Measurements from ENCODE around the gene KRT85.

The KRT85 gene

DNA sequence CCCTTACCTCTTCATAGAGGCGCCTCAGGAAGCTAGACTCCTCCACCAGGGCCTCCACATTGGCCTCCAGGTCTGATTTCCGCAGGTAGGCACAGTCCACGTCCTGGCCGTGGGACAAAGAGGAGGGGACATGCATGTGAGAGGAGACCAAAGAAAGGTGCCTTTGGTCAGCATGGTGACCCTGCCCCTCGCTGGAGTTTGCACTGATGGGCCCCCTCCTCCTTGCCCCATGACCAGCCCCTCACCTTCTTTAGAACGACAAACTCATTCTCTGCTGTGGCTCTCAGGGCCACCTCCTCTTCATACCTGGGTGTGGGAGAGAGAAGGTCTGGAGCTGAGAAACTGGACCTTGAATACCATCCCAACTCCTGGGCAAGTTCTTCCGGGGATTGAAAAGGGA is 3.2 kb downstream of the KRT85 start:
- DNase-seq, result no peak

DNA sequence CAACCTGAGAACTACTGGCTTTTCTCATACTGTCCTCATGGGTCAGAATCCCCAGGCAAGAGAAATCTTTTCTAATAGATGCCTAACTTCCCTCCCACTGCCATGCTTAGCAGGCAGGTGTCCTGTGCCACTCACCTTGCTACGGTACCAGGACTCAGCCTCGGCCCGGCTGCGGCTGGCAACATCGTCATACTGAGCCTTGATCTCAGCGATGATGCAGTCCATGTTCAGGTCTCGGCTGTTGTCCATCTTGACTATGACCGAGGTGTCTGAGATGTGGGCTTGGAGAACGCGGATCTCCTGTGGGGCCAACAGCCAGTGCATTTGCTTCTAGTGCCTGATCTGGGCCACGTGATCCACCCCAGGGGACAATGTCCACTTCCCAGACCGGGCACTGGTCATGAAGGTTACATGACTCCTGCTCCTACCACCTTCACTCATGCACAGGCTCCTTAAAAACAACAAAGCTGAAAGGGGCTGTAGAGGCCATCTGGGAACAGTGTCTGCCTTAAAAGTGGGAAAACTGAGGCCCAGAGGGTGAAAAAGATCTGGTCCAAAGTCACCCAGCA is 4.1 kb downstream of the KRT85 start:
- no peak for DNase-seq

DNA sequence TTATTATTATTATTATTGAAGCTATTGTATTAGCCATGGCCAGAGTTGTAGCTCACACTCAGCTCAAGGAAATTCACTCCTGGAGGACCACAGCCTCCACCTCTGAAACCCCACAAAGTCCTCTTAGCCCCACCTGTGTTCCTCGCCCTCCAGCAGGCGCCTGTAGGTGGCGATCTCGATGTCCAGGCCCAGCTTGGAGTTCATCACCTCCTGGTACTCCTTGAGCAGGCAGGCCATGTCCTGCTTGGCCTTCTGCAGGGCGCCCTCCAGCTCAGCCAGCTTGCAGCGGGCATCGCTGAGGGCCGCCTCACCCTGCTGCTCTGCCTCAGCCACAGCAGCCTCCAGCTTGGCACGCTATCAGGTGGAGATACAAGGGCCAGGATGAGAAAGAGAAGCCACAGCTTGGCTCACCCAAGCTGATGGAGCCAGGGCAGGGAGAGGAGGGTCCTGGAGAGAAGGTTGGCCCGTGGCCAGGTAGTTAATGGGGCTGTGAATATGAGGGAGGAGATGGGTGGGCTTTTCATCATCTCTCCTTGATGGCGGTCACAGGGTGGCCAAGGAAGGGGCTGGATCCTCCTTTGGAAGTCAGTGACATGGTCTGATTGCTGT is 5.1 kb downstream of the KRT85 start:
- DNase-seq, result no peak

DNA sequence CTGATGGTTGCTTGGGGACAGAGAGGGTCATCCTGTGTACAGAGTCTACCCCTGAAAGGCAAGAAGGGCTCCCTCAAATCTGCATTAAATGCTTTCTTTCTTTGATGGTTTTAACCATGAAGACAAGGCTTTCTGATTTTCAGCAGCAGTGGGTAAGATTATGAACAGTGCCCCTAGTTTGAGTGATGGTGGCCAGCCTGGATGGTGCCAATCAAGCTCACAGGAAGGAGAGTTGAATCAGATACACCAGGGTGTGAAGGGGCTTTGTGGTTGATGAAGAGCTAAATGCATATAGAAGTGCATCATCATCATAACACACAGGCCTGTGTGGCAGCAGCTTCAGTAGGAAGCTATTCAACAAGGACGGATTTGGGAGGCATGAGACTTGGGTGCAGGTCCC is 5.7 kb downstream of the KRT85 start:
- DNase-seq, result no peak

DNA sequence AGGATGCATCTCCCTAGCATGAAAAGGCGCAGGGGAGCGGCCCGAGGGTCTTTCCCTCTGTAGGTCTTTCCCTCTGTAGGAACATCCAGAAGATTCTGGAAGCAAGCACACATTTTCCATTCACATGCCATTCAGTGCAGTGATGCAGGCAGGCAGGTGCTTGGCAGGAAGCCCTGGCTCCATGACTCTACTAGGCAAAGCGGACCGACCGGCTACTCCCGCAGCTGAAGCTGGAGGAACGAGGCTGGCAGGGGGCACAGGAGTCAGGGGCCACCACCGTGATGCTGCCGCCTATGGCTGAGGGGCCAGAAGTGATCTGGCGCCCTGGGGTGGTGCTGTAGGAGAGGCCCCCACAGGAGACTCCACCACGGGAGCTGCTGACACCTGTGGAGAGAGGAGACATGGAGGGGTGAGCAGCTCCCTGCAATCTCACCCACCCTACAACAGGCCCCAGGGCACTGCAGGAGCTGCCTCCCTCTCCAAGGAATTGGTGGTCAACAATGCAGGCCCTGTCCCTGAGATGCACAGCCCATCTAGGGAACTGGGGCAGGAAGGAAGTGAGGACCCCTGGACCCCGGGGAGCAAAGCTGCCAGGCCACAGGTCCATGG is 6.5 kb downstream of the KRT85 start:
- no peak for DNase-seq

DNA sequence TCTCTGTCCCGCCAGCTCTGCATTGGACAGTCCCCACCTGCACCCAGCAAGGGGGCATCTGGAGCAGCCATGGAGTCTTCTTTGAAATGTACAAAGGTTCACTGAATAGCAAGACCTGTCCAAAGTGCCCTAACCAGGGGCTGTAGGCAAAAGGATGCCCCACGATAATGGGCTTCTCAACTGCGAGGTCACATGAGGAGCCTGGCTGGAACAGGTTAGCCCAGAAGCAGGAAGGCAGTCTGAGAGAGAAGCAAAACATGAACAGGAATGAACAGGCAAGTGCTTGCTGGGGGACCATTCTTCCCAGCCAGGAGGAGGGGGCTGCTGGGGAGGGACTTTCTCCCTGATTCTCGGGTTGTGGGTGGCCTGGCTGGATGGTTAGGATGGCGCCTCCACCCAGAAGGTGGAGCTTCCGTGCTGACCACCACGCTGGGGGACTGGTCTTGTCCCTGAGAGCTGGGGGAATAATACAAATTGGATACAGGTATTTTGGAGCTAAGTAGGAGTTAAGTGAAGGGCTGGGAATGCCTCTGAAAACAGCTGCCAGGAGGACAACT is 7.1 kb downstream of the KRT85 start:
- no peak for DNase-seq

DNA sequence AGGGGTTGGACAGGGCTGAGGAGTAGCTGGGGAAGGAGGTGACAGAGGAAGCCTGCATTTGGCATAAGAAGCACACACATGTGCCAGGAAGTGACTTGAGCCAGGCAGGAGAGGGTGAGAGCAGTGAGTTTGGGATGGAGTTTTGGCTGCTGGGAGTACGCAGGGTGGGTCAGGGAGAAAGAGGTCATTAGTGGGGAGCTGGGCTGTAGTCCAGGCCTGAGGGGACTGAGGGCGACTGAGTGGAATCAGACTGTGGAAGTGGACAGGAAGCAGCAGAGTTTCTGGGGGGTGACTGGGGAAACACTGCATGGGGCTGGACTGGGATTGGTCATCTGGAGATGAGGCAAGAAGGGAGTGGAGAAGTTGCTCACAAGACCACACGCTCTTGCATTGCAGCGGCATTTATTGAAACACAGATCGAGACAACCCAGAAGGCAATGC is 7.6 kb downstream of the KRT85 start:
- DNase-seq, result no peak

DNA sequence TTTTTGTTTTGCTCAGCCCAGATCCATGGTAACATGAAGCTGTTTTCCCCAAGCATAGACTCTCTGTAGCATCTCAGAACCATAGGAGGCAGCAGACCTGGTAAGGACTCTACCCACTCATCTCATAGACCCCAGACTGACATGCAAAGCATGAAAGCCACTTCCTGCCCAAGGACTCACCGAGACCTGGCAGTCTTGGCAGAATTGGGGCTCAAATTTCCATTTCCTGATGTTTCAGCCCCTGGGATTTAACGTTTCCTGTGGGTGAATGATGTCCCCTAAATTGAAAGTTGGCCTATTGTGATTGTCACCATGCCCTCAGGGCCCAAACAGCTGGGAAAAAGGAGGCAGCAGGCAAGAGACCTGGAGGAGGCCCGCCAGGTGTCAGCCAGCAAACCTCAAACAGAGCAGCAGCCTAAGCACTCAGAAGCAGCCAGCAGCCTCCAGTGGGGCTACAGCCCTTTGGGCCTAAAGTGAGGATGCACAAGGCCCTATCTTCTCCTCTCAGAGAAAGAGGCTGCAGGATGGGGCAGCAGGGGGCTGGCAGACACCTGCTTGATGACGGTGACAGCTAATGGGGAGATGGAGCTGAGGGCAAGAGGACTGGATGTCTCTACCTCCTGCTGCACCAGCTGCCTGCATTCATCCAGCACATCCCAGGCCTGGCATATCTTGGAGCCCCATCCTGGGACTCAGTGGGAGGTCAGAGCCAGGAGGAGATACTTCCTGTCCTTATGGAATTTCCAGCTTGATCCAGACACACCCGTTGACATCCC is 8.5 kb downstream of the KRT85 start:
- DNase-seq, result peak in 3 of 6 experiments; percentile 21 to 48 (median 24)

DNA sequence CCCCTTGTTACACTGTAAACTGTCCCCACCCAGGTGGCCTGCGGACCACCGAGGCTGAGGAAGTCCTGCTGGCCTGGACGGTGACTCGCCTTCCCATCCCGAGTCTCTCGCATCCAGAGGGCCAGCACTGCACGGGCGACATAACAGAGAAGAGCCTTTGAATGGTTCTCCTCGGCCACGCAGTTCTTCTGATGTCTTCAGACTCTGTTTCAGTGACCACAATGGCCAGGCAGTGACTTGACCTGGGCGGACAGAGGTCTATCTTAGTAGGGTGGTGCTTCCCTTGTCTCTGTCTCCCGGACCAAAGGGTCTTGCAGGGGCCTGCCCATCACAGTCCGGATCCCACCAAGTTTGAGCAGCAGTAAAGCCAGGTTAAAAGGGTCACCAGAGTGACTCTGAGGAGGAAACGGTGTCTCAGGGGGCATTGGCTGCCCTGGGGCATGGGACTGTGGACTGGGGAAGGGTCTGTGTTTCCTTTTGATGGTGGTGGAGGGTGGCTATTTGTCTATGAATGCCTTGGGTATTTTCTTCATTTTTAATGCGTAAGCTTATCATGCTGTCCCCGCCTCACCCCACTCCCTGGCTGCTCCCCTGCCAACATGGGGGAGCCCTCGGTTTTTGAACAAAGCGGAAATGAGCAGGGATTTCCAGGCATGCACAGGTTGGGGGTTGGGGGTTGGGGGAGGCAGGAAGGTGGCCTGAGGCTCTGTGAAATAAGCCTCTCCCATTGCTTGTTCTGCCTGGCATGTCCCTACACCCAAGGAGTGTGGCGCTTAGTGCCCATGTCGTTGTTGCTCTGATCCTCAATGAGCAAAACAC is 10.3 kb downstream of the KRT85 start:
- DNase-seq, result no peak

DNA sequence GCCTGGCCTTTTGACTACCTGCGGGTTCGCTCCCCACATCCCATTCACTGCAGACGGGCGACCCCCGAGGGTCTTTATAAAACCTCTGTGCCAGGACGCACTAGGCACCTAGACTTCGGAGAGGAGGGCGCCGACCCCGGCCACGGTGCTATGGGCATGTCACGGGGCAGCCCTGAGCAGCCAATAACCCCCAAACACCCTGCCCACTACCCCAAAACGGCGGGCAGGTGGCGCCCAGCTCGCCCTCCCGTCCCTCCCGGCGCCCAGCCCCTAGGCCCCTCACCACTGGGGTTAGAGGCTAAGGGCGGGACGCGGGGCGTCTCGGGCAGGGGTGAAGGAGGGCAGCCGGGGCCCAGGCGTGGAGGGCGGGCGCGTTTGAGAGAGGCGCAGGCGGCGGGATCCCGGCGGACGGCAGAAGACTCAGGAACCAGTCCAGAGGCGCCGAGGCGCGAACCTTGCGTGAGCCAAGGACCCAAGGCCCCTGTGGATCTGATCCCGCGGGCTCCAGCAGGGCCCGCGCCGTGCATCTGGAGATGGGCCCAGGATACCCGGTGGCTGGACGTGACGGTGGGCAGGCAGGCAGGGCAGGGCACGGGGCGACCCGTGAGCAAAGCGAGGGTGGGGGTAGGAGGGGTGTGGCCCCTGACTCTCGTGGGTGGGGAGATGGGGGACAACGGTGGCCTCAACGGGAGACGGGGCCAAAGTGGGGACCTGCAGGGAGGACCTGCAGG is 11.1 kb downstream of the KRT85 start:
- DNase-seq, result no peak

DNA sequence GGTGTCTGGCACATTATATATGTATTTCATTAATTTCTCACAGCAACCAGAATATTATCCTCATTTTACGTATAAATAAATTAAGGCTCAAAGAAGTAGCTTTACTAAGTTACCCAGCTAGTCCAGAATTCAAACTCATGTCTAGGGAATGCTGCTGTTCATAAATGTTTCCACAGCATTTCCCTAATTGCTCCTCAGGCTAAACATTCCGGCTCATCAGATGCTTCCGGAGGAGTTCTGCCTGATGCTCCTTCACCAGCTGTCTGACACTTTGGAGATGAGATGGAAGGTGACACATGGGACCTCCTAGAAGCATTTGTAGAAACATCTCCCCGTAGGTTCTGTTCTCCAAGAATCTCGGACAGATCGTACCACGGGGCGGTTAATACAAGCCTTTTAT is 12.1 kb downstream of the KRT85 start:
- no peak for DNase-seq

DNA sequence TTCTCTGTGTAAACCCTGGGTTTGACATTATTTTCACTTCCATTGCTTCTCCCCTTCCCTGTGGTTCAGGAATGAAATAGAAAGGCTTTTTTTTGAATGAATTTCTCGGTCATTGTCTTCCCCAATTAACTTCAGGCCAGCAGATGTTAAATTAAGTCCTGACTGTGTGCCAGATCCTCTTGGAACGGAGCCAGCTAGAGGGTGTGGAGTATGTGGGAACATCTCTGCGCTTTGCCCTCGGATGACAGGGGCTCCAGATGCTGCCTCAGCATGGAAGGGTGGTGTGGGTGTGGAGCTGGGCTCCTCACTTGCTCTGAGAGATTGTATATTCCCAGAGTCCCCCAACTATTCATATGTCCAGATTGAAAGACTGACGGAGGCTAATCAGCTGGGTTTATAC is 13.1 kb downstream of the KRT85 start:
- no peak for DNase-seq

DNA sequence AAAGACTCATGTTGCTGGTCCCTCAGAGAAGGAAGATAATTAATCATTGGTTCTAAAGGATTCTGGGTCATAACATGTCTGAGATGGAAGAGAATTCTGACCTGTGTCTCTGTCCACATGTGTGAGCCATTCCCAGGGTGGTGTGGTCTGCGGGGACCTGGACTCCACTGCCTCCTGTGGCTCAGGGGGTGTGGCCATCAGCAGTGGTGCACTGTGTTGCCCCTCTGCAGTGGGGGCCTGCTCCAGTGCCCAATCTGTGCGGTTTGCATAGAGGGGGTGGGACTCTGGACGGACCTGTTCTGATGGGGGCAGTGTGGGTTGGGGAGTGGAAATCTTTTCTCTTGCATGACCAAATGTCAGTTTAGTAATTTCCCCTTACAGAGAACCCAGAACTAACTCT is 13.5 kb downstream of the KRT85 start:
- no peak for DNase-seq

DNA sequence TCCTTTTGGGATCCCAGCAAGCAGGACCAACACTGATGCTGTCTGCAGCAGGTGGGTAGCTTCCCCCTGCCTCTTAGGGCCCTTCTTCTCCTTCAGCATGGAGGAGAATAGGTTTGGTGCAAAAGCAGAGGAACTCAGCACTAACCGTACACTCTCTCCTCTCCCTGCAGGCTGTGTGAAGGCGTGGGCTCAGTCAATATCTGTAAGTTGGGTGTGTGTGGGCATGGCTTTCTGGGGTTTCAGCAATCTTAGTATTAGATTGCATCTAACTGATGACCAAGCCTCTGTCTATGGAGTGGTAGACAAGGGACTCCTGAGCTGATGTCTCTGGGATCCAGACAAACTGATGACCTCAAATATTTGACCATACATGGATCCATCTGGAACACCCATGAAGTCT is 14.3 kb downstream of the KRT85 start:
- DNase-seq, result no peak

DNA sequence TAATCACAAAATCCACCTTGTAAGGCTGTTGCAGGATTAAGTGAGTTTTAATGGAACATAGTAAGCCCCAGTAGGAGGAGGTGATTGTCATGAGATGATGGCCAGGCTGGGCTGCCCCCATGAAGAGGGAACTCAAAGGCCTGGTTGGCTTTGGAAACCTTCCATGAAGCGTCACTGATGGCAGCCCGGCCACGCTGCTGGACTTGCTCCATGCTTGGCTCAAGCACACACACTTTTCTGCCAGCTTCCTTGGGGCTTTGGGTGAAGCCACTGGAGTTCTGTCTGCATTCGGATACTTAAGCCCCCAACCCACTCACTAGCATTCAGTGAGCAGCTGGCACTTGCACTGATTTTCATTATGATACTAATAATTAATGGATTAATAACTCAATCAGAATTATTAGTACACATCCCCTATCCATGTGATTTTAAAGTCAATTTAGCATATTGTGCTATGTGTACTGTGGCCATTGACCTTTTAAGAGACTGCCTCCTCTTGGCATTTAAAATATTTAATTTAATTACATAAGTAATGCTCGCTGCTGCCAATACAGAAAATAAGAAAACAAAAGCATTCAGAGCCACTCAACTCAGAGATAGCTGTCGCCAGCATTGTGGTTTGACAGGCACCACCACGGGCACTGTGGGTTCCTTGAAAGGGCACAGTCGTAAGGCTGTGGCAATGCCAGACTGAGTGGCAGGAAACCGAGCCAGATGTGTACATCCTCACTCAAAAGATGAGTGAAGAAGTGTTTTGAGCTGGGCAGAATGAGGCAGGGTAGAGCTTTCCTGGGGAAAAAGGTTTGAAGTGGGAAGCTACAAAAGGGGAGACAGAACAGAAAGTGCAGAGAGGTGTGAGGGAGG is 15.9 kb downstream of the KRT85 start:
- DNase-seq, result peak; percentile 18 to 74 (median 46)

DNA sequence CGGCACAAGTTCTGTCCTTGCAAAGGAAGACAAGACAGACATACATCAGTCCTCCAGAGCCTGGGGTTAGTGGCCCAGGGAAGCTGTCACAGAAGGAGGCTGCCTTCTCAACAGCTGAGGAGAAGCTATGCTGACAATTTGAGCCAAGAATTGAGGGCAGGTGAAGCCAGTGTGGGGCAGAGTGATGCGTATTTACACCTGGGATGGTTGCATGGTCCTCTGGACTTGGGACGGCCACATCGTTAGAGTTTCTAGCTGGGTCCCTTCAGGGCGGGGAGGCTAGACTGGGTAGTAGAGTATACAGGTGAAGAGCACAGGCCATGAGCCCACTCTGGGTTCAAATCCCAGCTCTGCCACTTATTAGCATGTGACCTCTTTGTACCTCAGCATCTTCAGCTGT is 16.5 kb downstream of the KRT85 start:
- DNase-seq, result no peak

DNA sequence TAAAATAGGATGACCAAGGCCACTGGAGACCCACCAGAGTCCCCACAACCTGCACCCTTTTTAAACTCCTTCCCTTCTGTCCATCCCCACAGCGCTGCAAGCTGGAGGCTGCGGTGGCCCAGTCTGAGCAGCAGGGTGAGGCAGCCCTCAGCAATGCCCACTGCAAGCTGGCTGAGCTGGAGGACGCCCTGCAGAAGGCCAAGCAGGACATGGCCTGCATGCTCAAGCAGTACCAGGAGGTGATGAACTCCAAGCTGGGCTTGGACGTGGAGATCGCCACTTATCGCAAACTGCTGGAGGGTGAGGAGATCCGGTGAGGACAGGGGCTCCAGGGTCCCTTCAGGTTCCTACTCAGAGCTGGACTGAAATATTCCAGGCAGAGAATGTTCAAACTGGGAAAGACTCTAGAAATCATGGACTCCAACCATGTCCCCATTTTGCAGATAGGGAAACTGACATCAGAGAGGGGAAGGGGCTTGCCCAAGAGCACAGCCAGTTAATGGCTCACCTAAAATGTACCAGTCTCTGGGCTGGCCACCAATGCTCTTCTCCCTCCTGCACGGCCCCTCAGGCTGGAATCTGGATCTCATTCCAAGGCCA is 17.2 kb downstream of the KRT85 start:
- no peak for DNase-seq

DNA sequence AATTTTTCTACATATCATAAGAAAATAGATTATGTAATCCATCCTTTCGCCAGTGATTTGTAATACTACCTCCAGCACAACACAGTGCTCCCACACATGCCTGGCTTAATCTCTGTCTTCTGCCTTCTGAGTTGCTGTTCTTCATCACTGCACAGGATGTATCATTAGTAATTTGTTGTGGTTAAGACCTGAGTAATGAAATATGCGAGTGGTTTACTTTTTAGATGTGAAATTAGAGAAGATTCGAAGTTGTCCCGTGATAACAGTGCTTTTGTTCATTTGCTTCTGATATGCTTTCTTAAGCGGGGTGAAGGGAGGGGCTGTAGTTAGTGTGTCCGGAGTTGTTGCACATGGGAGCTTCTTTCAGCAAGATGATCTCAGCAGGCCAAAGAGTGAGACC is 18.1 kb downstream of the KRT85 start:
- DNase-seq, result no peak

DNA sequence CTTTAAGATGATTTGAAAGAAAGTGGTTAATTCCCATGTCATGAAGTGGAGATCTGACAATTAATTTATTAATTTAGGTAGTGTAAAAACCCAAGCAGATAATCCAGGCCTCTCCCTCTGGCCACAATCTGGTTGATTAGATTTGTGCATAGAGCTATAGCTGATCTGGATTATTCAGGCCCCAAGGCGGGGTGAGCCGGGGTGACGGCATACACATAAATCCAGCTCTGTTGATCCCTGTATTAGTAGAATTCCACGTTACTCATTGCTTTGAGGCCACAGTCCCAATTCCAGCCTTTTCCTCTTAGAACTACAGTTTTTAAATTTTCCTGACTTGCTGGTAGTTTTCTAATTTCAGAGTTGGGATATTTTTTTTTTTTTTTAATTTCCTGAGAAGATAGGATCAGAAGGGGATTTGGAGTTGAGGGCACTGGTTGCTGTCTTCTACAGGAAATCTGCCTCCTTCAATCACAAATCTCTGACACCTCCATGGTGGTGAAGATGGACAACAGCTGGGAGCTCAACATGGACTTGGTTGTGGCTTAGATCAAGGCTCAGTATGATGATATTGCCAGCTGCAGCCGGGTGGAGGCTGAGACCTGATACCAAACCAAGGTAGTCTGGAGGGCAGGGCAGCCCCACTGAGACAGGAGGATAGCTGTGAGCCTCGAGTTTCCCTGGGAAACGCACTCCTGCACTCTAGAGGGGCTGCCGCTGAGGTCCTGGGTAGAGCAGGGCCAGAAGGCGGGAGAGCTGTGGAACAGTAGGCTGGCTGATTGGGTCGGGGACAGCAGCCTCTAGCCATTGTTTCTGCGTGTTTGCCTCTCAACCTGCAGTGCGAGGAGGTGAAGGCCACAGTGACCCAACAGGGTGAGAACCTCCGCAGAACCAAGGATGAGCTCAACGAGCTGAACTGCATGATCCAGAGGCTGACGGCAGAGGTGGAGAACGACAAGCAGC is 19.4 kb downstream of the KRT85 start:
- no peak for DNase-seq
